ENCODE results near the gene PTPRN2.
"Not testable (repeated sequence)": the region's sequence is repeated elsewhere in the genome, so short reads cannot be mapped to it uniquely, and the experiment has no call there.

The PTPRN2 gene

DNA sequence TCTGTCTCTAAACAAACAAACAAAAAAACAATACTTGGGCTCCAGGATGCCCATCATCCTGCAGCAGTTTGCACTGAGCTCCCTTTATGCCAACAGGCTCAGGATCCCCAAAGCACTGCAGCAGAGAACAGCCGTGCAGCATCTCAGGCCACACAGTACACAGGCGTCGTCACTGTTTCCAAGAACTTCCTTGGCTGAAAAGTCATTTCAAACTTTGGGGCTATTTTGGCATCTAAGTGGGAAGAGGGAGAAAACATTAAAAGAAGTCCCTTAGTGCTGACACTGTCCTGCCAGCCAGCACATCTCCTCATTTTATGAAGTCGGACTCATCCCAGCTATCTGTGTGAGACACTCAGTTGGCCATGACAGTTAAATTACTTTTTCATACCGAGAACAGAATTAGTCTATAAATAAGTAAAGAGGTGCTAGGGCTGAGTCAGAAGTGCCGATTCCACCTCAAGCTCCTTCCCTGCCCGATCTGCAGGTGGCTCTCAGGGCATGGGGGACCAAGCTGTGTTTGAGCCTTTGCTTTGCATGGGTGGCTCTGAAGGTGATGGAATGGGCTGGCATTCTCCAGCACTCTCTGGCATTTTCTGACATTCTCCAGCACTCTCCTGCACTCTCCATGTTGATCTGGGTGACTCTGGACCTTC is 68.5 kb downstream of the PTPRN2 start:
- no peak for DNase-seq (ENCODE audit: low read depth in 2 of 2, low spot score in 1 of 2)

DNA sequence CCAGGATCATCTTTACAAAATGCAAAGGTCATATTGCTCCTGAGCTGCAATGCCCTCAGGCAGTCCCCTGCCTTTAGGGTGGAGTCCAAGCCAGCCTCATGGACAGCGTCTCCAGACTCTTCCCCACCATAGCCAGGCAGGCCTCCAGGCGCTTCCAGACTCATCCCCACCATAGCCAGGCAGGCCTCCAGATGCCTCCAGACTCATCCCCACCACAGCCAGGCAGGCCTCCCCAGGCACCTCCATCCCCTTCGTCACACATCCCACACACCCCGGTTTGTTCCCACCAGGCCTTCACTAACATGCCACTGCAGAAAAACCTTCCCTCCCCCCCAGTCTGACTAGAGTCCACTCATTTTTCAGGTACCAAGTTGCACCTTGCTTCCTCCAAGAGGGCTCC is 70.1 kb downstream of the PTPRN2 start:
- DNase-seq (ENCODE audit: low read depth in 2 of 2, low spot score in 1 of 2) = no peak

DNA sequence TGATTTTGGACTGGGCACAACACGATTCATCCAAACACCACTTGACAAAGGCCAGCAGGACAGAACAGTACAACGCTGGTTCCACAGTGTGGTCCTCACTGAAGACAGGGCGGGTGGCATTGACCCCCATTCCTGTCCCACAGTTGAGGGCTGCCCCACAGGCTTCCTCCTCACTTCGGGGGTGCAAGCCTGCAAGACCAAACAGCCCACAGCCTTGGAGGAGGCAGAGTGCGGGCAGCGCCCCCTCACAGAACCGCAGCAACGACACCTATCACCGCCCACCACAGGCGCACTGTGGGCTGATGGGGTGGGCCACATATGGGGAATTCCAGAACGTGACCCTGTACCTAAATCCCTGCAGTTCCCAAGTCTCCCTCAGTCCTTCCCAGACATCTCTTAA is 70.6 kb downstream of the PTPRN2 start:
- no peak for DNase-seq (ENCODE audit: low read depth in 2 of 2, low spot score in 1 of 2)

DNA sequence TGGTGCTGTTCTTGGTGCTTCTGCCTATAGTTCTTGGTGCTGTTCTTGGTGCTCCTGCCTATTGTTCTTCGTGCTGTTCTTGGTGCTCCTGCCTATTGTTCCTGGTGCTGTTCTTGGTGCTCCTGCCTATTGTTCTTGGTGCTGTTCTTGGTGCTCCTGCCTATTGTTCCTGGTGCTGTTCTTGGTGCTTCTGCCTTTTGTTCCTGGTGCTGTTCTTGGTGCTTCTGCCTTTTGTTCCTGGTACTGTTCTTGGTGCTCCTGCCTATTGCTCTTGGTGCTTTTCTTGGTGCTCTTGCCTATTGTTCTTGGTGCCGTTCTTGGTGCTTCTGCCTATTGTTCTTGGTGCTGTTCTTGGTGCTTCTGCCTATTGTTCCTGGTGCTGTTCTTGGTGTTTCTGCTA is 71.1 kb downstream of the PTPRN2 start:
- no peak for DNase-seq (ENCODE audit: low read depth in 2 of 2, low spot score in 1 of 2)

DNA sequence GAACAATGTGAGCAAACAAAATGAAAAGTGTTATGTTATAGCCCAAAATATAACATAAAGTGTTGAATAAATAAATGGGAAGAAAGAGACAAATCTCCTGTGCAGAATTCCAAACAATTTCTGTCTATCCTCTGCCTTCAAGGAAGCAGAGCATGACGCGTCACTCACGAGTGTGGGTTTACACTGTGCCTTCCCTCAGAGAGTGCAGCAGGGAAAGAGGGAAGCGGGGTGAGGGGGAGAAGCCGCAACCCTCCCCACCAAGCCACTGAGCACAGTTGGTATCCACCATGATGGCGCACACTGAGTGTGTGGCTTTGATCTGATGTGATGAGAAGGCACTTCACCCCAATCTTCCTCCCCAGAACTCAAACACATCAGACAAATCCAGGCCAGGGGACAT is 74.8 kb downstream of the PTPRN2 start:
- DNase-seq (ENCODE audit: low read depth in 2 of 2, low spot score in 1 of 2) = no peak

DNA sequence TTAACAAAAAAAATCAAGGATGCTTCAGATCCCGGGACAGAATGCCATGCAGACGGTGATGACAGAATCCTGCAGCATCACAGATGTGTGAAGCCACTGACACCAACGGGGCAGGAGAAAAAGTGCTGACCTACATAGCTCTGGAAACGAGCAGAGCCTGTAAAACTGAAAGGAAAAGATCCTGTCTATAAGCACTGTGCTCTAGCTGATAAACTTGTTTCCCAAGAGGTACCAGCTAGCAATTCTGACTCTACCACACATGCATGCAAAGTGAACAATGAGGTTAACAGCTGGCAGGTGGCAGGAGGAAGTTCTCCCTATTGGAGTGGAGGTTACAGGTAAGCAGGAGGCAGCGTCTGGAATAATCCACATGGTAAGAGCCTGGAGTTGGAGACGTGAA is 75.6 kb downstream of the PTPRN2 start:
- no peak for DNase-seq (ENCODE audit: low read depth in 2 of 2, low spot score in 1 of 2)

- DNase-seq (ENCODE audit: low read depth in 2 of 2, low spot score in 1 of 2) = no peak
Measured at GRCh38 chr7:158508802-158509385, 78.7 kb downstream of the PTPRN2 start.

- not testable (repeated sequence) for DNase-seq (ENCODE audit: low read depth in 2 of 2, low spot score in 1 of 2)
Measured at GRCh38 chr7:158508321-158508720, 79.3 kb downstream of the PTPRN2 start.

- DNase-seq (ENCODE audit: low read depth in 2 of 2, low spot score in 1 of 2) = no peak
Measured at GRCh38 chr7:158507917-158508316, 79.7 kb downstream of the PTPRN2 start.

DNA sequence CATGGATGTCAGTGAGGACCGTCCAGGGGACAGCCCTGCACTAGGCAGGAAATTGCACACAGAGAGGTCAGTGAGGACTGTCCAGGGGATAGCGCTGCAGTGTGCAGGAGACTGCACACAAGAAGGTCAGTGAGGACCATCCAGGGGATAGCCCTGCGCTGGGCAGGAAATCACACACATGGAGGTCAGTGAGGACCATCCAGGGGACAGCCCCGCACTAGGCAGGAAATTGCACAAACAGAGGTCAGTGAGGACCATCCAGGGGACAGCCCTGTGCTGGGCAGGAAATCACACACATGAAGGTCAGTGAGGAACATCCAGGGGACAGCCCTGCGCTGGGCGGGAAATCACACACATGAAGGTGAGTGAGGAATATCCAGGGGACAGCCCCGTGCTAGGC is 80.4 kb downstream of the PTPRN2 start:
- DNase-seq (ENCODE audit: low read depth in 2 of 2, low spot score in 1 of 2) = not testable (repeated sequence)

GRCh38 chr7:158506626-158507025 is 81.0 kb downstream of the PTPRN2 start:
- DNase-seq (ENCODE audit: low read depth in 2 of 2, low spot score in 1 of 2) = no peak

DNA sequence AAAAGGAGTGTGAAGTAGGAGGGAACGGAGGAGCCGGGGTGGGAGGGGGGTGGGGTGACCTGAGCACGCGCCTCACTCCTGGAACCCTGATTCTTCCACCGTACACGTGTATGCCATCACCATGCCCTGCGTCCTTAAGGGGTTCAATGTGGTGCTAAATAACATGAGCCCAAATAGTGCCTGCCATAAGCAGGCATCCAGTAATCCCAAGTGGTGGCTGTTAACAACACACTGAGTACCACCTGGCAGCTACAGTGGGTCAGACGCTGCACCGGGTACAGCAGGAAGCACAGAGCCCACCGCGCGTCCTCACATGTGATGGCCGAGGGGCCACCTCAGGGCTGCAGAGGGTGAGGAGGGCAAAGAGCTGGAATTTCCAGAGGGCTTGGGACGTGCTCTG is 81.9 kb downstream of the PTPRN2 start:
- DNase-seq (ENCODE audit: low read depth in 2 of 2, low spot score in 1 of 2) = no peak

- no peak for DNase-seq (ENCODE audit: low read depth in 2 of 2, low spot score in 1 of 2)
Measured at GRCh38 chr7:158502068-158502750, 85.4 kb downstream of the PTPRN2 start.

DNA sequence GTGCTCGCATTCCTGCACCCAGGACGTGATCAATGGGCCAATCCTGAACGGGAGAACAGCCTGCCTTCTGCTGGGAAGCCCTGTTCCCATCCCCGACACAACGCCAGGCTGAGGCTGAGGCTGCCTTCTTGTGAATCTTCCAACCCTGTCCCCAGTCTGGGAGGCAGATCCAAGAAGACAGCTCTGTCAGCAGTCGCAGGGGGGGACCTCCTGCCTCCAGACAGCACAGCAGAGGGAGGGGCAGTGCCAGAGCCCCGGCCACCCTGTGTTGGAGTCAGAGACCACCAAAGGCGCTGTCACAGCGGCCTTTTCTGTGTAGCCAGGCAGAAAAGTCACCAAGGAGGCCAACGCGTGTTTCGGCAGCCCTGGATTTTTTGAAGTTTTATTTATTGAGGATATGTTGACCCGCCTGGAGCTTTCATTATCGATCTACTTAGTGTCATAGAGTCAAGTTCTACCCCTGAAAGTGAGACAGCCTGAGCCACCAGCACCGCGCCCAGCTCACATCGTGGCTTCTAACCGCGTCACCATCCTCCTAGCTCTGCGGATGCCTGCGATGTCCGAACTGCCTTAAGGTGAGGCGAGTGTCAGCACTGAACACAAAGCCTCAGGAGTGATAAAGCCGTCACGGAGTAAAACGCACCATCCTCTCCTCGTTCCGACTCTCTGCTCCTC is 86.1 kb downstream of the PTPRN2 start:
- DNase-seq (ENCODE audit: low read depth in 2 of 2, low spot score in 1 of 2) = no peak

- no peak for DNase-seq (ENCODE audit: low read depth in 2 of 2, low spot score in 1 of 2)
Measured at GRCh38 chr7:158500651-158501052, 87.0 kb downstream of the PTPRN2 start.

GRCh38 chr7:158499082-158499455 is 88.6 kb downstream of the PTPRN2 start:
- no peak for DNase-seq (ENCODE audit: low read depth in 2 of 2, low spot score in 1 of 2)

DNA sequence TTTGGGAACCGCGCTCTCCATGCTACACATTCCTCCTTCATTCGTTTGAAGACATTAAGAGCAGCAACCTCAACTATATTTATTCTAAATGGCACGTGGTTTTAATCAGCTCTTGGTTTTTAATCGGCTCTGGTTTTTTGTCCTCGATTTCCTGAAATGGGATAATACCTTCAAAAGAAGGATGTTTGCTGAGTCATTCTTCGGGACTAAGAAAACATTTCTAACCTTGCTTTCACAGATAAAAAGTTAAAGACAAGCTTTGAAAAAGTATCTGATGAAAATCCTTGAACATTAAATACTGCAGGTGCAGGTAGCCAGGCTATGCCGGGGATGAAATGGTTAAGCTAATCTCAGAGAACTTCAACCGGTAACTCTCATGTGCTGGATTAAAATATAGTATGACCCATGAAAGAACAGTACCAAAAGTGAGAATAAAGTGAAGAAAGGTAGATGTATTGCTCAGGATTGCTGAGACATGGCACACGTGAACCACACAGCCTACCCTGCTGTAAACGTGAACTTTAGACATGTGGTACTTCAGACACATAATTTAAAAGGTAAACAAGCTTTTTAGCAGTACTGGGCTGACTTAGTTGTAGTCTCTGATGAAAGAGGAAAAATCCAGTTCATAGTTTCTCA is 89.1 kb downstream of the PTPRN2 start:
- DNase-seq (ENCODE audit: low read depth in 2 of 2, low spot score in 1 of 2) = no peak

DNA sequence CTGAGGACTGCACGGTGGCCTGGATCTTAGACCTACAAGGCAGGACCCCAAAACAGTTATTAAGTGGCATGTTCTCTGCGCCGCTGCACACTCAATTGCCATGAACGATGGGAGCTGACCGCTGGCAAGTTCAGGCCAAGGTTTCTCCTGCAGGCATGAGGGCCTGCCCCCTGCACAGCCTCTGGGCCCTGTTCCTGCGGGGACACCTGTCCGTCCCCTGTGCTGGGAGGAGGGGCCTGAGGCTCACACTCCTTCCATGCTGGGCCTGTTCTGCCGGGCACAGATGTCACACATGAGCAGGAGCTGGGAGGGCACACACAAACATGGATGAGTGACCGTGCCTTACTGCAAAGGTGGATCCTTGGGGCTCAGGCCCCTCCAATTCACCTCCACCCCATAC is 90.0 kb downstream of the PTPRN2 start:
- DNase-seq (ENCODE audit: low read depth in 2 of 2, low spot score in 1 of 2) = no peak

- no peak for DNase-seq (ENCODE audit: low read depth in 2 of 2, low spot score in 1 of 2)
Measured at GRCh38 chr7:158495786-158496185, 91.8 kb downstream of the PTPRN2 start.

DNA sequence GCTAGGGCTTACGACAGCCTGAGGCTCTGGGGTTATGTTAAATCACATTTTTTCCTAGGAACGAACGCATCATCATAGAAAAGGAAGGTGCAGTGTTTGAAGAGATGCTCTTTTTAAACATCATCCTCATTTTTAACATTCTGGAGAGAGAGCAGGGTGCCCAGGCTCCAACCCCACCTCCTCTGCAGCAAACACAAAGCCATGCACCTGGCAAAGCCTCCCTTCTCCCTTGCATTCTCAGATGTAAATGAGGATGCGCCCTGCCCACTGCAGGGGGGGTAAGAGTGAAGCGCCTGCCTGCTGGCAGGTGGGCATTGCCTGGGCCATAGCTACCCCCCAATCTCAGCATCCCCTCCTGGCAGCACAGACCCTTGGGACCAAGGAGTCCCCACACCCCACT is 92.4 kb downstream of the PTPRN2 start:
- no peak for DNase-seq (ENCODE audit: low read depth in 2 of 2, low spot score in 1 of 2)

- DNase-seq (ENCODE audit: low read depth in 2 of 2, low spot score in 1 of 2) = no peak
Measured at GRCh38 chr7:158494643-158495042, 93.0 kb downstream of the PTPRN2 start.

GRCh38 chr7:158494162-158494586 is 93.4 kb downstream of the PTPRN2 start:
- DNase-seq (ENCODE audit: low read depth in 2 of 2, low spot score in 1 of 2) = no peak

Data from stimulated activated CD8-positive, alpha-beta memory T cell treated with anti-CD3 and anti-CD28 coated beads, Interleukin-4, amount 100 ng/mL, for 4 hours (primary cell).